GM18499 (cell line): ENCODE measurements around the gene OTC.
A peak's percentile ranks its signal among the peaks of the same experiment; 100 is the strongest.

Source experiments
- ATAC-seq: cut with Tn5 transposase; IDR thresholded peaks from one replicate; pipeline ENCODE4 v1.9.1; 2021; ENCODE audit warnings: moderate number of reproducible peaks; ENCODE audit not compliant: insufficient read depth, unreplicated experiment

The OTC gene

DNA sequence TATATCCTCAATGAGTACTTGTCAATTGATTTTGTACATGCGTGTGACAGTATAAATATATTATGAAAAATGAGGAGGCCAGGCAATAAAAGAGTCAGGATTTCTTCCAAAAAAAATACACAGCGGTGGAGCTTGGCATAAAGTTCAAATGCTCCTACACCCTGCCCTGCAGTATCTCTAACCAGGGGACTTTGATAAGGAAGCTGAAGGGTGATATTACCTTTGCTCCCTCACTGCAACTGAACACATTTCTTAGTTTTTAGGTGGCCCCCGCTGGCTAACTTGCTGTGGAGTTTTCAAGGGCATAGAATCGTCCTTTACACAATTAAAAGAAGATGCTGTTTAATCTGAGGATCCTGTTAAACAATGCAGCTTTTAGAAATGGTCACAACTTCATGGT, at the start of gene OTC:
Gene OTC (plus strand): TSS at position 243 of the 400 bp plus-strand sequence. CDS start 93 bp downstream, at position 336.
- no peak for ATAC-seq

DNA sequence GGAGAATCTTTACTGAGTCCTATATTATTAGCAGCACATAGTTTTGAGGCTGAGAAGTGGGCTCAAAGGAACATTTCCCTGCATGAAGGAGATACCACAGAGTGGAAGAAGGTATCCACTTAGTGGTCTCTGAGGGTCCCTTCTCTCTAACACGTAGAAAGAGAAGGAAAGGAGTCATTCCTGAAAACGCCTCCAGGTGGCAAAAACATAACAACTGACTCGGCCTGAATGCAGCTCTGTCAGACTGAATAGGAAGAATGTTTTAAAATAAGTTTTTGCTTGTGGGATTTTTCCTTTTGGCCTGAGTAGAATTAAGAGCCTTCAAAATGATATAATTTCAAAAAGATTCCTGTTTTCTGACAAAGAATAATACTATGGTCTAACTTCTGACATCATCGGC, 48.4 kb upstream of the OTC start:
- no peak for ATAC-seq

DNA sequence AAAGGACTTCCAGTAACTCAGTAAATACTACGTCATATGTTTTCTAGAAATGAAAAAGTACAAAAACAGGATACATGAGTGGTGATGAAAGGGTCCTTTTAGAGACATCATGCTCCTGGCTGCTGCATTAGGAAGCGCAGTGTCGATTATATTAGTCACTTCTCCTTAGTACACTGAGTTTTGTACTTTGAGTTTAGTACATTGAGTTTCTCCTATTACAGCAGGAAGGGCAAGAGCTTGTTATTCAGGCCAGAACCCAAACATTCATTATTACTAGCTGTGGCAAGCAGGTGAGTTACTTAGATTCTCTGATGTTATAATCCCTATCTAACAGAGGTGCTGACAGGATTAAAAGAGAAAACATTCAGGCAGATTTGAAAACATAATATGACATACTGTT, 46.4 kb upstream of the OTC start:
- ATAC-seq, result no peak

DNA sequence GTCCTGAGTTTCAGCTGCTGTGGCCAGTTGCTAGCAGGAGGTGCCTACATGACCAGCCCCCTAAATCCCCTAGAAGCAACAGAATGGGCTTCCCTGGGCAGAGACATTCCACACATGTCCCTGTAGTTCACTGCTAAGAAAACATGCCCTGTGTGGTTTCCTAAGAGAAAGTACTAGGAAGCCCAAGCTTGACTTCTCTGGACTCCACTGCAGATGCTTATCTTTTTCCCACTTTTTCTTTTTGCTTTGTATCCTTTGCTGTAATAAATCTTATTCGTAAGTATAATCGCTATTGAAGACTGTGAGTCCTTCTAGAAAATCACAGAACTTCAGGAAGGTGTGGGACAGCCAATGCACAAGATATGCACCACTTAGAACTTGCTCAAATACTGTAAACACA, 40.7 kb upstream of the OTC start:
- no peak for ATAC-seq

DNA sequence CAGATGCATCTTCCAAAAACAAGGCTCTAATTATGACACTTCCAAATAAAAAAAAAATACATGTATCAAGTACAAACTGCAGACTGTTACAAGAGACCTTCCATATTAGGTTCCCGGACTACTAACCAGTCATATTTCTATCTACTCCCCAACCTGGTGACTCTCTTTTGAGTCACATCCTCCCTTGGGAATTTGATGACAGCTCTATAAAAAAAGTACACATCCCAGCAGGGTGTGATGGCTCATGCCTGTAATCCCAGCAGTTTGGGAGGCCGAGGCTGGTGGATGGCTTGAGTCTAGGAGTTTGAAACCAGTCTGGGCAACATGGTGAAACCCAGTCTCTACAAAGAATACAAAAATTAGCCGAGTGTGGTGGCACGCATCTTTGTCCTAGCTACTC, 40.0 kb upstream of the OTC start:
- ATAC-seq, result no peak

DNA sequence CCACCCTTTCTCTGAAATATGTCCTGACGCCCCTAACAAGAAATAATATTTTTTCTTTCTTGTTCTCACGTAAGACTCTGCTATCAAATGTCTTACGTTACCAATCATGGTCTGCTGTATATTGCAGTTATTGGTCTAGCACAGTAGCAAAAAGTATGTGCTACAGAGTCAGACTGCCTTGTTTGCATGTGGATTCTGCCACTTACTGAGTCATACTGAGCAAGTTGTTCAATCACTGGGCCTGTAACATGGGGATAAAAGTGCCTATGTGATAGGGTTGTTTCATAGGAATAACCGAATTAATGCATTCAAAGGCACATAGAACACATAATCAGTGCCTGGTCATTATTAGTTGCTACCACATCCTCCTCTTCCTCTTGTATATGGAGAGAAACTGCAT, 39.2 kb upstream of the OTC start:
- ATAC-seq, result no peak

DNA sequence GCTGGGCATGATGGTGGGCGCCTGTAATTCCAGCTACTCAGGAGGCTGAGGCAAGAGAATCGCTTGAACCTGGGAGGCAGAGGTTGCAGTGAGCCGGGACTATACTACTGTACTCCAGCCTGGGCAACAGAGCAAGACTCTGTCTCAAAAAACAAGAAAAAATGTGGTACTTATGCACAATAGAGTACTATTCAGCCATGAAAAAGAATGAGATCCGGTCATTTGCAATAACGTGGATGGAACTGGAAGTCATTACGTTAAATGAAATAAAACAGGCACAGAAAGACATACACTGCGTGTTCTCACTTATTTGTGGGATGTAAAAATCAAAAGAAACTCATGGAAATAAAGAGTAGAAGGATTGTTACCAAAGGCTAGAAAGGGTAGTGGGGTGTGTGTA, 37.2 kb upstream of the OTC start:
- ATAC-seq, result no peak

DNA sequence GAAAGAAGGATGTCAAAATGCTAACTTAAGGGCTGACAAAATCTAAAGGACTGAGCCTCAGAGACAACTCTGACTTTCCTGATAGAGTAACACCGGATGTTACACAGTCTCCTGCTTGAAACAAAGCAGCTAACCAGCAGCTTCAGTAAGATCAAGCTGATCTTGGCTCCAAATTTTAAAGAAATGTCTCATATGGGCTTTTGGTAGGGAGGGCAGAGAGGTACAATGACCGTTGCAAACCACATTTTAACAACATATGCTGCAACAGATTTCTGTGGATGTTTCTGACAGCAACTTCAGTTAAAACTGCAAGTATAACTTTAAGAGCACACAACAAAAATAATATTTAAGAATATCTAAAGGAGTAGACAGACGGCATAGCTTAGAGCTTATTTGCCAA, 34.2 kb upstream of the OTC start:
- no peak for ATAC-seq

DNA sequence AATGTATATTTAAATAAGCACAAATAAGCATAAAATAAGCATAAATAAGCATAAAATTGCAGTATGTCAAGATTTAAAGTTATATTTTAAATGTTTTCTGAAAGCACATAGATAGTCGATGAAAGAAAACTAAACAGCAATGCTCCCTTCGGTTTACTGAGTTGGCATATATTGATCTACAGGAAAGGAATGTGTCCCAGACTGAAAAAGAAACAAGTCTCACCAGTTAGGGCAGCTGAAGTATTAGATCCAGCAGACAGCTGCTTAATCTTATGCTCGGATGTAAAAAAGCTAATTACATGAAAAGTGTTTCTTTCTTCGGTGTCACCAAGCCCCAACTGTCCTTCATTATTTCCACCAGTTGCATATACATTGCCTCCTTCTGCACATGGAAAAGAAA, 33.8 kb upstream of the OTC start:
- ATAC-seq, result no peak

DNA sequence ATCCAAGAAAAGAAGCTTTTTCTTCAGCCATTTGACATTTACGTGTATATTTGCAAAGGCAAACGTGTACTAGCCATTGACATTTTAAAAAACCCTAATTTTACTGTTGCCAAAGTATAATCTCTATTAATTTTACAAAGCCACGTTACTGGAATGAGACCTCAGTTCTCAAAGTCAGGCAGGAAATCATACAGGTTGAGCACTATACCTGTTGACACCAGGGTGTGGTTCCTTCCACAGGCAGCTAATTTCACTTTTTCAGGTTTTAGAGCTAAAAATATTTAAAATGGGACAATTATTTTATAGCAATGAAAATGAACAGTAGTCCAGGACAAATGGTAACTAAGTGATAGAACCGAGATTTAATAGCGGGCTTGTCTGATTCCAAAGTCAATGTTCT, 31.6 kb upstream of the OTC start:
- no peak for ATAC-seq

DNA sequence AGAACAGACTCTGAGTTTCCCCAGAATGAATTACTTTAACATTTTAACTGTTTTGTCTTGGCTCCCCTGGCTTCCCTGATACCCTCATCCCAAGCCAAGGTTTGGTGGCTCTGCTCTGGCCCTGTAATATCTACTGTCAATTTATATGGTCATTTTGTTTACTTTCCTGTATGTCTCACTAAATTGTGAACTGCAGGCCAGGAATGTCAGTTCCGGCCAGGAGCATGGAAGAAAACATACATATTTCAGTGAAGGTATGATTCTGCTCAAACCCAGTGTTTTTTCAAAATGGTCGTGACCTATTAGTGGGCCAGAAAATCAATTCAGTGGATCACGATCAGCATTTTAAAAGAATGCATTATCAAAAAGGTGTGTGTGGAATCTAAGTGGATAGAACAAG, 26.3 kb upstream of the OTC start:
- ATAC-seq, result no peak

DNA sequence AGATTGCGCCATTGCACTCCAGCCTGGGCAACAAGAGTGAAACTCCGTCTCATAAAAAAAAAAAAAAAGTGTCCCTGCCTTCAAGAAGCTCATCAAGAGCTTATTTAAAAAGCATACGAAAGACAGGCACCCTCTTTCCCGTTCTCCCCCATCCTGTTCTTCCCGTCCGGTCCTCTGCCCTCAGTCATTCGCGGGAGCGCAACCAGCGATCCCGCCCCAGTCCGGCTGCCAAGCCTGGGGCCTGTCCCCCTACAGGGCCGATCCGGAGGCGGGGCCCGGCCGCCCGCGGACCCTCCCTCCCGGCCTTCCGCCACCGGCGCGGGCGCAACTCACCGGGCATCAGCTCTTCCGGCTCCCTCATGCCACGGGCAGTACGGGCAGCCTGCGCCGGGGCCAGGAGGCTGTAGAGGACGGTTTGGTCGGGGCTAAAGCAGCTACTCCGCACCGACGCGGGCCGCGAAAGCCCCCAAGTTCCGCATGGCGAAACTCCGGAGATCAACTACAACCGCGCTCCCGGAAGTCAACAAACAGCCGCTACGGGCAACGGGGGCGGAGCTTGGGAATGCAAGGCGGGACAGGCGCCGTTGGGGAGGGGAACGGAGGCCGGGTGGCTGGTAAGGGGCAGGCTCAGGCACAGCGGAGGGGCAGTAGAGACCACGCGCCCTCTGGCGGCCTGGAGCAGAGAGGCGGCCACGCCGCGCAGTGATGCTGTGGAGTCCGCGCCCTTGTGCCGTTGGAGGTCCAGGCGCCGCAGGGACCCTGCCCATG, 25.2 kb upstream of the OTC start, which contains the start of gene RPGR:
Gene RPGR (minus strand): TSS at position 503 of the 768 bp plus-strand sequence. CDS start 142 bp downstream, at position 361.
- ATAC-seq, result peak; percentile 96

DNA sequence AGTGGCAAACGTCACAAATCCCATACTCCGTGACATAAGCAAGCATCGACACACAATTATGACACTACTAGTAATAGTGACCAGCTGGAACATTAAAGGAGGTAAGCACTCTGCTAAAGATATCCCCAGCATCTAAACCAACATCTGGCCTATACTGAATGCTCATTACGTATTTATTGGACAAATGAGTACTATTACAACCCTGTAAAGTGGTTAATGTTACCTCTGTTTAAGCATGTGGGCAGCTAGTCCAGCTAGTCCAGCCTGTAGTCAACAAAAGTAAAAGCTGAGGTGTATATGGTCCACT, 24.7 kb upstream of the OTC start:
- ATAC-seq, result no peak

DNA sequence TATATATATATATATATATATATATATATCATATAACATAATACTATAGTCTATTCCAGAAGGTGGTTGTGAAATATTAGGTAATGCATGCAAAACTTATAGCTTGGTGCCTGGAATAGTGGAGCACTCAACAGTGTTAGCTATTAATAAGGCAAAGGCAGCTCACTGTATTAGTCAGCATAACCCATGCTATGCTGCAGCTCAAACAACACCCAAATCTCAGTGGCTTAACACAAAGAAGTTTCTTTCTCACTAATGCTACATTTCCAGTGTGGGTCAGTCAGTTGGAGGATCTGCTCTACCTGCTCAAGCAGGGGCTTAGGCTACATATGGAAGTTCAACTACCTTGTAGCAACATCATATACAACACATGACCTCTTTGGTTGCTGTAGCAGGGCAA, 19.9 kb upstream of the OTC start:
- peak; percentile 49 for ATAC-seq

DNA sequence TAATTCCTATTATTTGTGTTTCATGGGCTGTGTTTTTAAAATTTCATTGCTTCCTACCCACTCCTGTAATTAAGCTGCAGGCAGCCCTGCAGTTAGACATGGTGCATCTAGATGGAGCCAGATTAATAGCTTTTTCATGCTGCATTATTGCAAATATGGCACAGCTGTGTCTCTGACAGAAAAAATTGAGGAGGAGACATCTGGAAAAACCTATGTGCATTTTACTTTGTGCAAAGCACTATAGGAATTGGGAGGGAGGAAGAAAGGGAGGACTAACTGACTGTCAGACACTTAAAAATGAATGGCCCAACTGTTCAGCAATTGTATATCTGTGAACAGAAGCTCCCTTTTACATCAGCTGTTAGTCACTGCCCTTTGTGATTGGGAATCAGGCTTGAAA, 17.0 kb upstream of the OTC start:
- ATAC-seq, result no peak

DNA sequence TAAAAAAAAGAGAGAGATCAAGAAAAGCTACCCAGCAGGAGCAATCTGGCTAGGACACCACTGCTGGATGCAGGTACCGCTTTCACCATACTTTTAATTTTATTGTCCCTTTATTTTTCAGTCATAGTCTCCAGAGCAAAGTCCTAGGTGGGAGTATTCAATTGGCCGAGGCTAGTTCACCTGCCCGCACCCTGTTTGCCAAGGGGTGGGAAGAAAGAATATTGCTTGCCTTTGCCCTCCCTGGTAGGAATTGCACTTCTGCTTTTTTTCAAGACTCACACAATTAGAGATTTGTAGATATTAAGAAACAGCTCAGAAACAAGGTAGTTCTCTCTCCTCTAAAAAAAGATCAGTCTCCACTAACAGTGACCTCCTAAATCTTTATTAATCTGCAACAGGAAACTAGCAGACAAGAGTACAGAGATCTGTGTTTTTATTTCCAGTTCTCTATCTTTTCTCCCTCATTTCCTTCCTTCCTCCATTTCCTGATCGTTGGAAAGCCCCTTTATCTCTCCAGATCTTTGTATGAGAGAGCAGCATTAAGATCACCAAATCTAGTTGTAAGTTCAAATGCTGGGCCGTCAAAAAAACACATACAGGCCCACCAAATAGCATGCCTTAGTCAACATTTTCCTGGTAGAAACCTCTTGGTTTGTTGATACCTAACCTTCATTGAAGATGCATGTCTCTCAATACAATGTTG, 15.7 kb upstream of the OTC start:
- no peak for ATAC-seq

DNA sequence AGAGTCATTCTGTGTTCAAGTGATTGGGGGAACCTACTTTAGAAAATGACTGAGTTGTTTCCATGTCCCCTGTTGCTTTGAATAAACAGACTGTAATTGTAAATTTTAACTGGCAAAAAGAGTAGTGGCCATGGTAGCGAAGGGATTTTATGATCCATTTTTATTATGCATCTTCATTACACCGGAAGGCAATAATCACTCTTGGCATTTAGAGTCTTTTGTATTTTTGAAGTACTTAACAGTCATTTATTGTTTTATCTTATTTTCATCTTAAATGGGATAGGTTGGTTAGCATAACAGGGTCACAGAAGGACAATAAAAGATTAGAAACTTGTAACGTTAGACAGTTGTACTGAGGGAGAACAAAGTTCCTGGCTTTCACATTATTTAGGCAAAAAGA, 11.0 kb upstream of the OTC start:
- no peak for ATAC-seq

DNA sequence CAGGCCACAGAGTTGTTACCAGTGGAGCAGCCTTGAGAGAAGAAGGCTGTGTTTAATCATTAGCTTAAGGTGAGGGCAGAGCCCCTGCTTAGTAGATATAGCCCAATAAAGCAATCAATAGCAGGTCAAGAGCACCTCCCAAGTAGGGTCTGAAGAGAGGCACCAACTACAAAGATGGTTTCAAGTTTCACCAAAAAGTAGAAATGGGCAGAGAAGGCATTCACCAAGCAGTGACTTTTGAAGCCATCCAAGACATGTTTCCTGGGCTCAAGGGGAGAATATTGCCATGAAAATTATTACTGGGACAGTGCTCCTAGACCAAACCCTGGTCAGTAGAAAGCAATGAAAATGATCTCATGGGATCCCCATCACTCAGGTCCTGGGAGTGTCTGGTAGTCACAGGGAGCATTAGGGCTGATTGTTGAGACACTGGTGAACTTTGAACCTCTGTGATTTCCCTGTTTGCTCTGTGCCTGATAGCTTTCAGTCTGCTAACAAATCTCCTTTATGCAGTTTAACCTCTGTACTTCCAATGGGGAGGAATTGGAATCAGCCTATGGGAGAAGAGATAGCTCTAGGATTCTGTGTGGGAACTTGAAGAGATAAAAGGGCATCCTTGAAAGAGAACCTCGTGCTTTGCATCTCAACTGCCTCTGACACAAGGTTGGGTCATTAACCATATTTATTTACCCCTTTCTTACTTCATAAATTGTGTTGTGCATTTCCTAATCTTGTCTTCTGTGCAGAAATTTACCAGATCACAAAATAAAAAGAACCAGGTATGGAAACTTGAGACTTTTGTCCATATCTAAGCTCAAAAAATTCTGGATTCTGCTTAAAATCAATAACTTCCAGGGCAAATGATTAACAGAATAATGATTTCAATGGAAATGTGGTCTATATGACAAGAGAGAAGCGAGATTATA, 9.3 kb upstream of the OTC start:
- no peak for ATAC-seq

DNA sequence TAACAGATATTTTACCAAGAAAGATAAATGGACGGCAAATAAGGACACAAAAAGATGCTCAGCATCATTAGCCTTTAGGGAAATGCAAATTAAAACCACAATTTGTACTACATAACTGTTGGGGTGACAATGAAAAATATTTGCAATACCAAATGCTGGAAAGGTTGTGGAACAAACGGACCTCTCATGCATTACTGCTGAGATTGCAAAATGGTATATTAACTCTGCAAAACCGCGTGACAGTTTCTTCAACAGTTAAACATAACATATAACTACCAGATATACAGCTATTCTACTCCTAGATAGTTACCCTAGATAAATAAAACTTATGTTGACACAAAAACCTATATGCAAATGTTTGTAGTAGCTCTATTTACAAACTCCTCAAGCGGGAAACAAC, 6.3 kb upstream of the OTC start:
- no peak for ATAC-seq

DNA sequence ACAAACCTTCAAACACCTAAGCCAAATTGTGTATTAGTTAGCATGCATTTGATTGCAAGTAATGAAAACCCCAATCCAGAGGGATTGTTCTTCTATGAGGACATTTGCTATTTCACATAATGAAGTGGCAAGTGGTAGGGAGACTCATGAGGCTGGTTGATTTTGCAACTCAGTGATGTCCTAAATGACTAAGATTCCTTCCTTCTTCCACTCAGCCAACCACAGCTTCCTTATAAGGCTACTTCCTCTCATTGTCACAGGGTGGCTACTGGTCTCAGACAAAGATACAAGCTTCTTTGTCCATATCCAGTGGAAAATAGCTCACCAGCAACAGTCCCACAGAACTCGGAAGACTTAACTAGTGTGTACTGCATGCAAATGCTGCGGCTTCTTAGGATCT, 5.3 kb upstream of the OTC start:
- peak; percentile 75 for ATAC-seq

DNA sequence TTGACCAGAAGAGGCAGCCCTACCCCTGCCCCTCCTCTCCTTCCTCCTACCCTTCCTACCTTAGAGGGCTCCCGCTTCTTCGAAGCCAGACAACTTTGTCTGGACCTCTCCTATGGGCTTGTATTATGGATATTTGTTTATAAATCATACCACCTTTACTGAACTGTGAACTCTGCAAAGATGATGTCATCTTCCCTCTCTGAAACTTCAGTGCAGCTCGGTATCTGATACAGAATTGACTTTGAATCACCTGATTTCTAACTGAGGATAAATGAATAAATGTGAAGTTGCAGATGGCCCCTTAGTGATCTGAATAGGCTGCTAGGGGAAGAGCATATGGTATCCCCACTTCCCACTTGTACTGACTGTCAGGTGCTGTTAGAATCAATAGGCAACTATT, 1.1 kb upstream of the OTC start:
- no peak for ATAC-seq
